CD4-positive, alpha-beta T cell treated with Interleukin-17A for 4 hours (primary cell): ENCODE results near the gene GAS1.

Experiments
- DNase-seq: peaks from one replicate; pipeline ENCODE4 v3.0.0-alpha.2; 2020; ENCODE audit warnings: mixed read lengths

Gene GAS1

GRCh38 chr9:86947146-86948073 is at the start of gene GAS1:
GAS1 (minus strand) TSS chr9:86947506; CDS start chr9:86946779, 727 bp downstream.
- DNase-seq = peak; percentile 72

- no peak for DNase-seq
Measured at GRCh38 chr9:86994231-86994630, 46.9 kb upstream of the GAS1 start.

GRCh38 chr9:86993830-86994229 is 46.5 kb upstream of the GAS1 start:
- no peak for DNase-seq

- no peak for DNase-seq
Measured at GRCh38 chr9:86991077-86991476, 43.8 kb upstream of the GAS1 start.

GRCh38 chr9:86990290-86990689 is 43.0 kb upstream of the GAS1 start:
- no peak for DNase-seq

GRCh38 chr9:86987900-86988299 is 40.6 kb upstream of the GAS1 start:
- no peak for DNase-seq

GRCh38 chr9:86985132-86985647 is 37.9 kb upstream of the GAS1 start:
- no peak for DNase-seq

GRCh38 chr9:86983620-86984259 is 36.4 kb upstream of the GAS1 start:
- no peak for DNase-seq

GRCh38 chr9:86983249-86983619 is 35.9 kb upstream of the GAS1 start:
- no peak for DNase-seq

- no peak for DNase-seq
Measured at GRCh38 chr9:86980802-86981201, 33.5 kb upstream of the GAS1 start.

GRCh38 chr9:86979657-86980056 is 32.4 kb upstream of the GAS1 start:
- DNase-seq = no peak

GRCh38 chr9:86978922-86979474 is 31.7 kb upstream of the GAS1 start:
- no peak for DNase-seq

GRCh38 chr9:86978413-86978812 is 31.1 kb upstream of the GAS1 start:
- no peak for DNase-seq

- DNase-seq = no peak
Measured at GRCh38 chr9:86977205-86977835, 30.0 kb upstream of the GAS1 start.

- no peak for DNase-seq
Measured at GRCh38 chr9:86975606-86976005, 28.3 kb upstream of the GAS1 start.

- no peak for DNase-seq
Measured at GRCh38 chr9:86975036-86975435, 27.7 kb upstream of the GAS1 start.

GRCh38 chr9:86974421-86974820 is 27.1 kb upstream of the GAS1 start:
- no peak for DNase-seq

- no peak for DNase-seq
Measured at GRCh38 chr9:86971742-86972141, 24.4 kb upstream of the GAS1 start.

- no peak for DNase-seq
Measured at GRCh38 chr9:86968258-86968920, 21.1 kb upstream of the GAS1 start.

GRCh38 chr9:86966852-86967511 is 19.7 kb upstream of the GAS1 start:
- no peak for DNase-seq

GRCh38 chr9:86965636-86966395 is 18.5 kb upstream of the GAS1 start:
- no peak for DNase-seq
